Osteoblast (primary cell): ENCODE measurements around the gene SPIN1. TPM values are rescaled to one million over a fixed set of nuclear protein-coding genes. Genes with fewer than 3 reads are reported as not detected.

ENCODE experiments used
- DNase-seq: peaks from one replicate; pipeline ENCODE4 v3.0.0; 2011; ENCODE audit warnings: low spot score, mixed read lengths; ENCODE audit not compliant: insufficient read length; ENCODE audit errors: missing footprints
- H2AFZ ChIP-seq: 2 replicates; pipeline ENCODE4 v1.6.0; 2011; ENCODE audit warnings: mild to moderate bottlenecking, low read length
- H3K27ac ChIP-seq: 2 replicates; pipeline ENCODE4 v1.5.1; 2011; ENCODE audit warnings: mild to moderate bottlenecking, low read depth, low read length, moderate library complexity
- H3K27me3 ChIP-seq: 2 replicates; pipeline ENCODE4 v1.6.0; 2012; ENCODE audit warnings: mild to moderate bottlenecking, control low read depth, inconsistent platforms, low read length, moderate library complexity; ENCODE audit not compliant: insufficient read depth
- H3K36me3 ChIP-seq: 2 replicates; pipeline ENCODE4 v1.5.1; 2011; ENCODE audit warnings: mild to moderate bottlenecking, low read length, control low read depth, moderate library complexity; ENCODE audit not compliant: insufficient read depth
- H3K4me1 ChIP-seq: 2 replicates; pipeline ENCODE4 v1.5.1; 2011; ENCODE audit warnings: mild to moderate bottlenecking, low read length, control low read depth, moderate library complexity; ENCODE audit not compliant: insufficient read depth
- H3K4me2 ChIP-seq: 2 replicates; pipeline ENCODE4 v1.6.0; 2011; ENCODE audit warnings: mild to moderate bottlenecking, low read length; ENCODE audit not compliant: insufficient read depth
- H3K4me3 ChIP-seq: fragments of 200-600 bp; sonication (generic); 3 replicates; pipeline ENCODE4 v1.5.1; 2012; ENCODE audit warnings: mild to moderate bottlenecking, low read length, inconsistent platforms; ENCODE audit not compliant: insufficient read depth
- H3K79me2 ChIP-seq: 2 replicates; pipeline ENCODE4 v1.6.0; 2012; ENCODE audit warnings: mild to moderate bottlenecking, low read length, control low read depth, inconsistent platforms; ENCODE audit not compliant: insufficient read depth
- H3K9me3 ChIP-seq: 2 replicates; pipeline ENCODE4 v1.5.1; 2011; ENCODE audit warnings: low read depth, low read length, control low read depth
- H4K20me1 ChIP-seq: 2 replicates; pipeline ENCODE4 v1.6.0; 2012; ENCODE audit warnings: mild to moderate bottlenecking, low read length, control low read depth; ENCODE audit not compliant: insufficient read depth
- total RNA-seq: library from RNA; depleted of rRNA; stranded (reverse); fragments of >200 nt; gene quantifications from 2 replicates; pipeline ENCODE4 v1.2.3, GENCODE V29; 2012
- TF ChIP-seq, protein P1 (sequence below): IDR thresholded peaks from 2 replicates; pipeline ENCODE4 v1.5.1; 2011; ENCODE audit warnings: mild to moderate bottlenecking, low read depth, low read length, moderate library complexity; ENCODE audit errors: extremely low read depth

Gene SPIN1
- total RNA-seq, 1 donor = 162 TPM

DNA sequence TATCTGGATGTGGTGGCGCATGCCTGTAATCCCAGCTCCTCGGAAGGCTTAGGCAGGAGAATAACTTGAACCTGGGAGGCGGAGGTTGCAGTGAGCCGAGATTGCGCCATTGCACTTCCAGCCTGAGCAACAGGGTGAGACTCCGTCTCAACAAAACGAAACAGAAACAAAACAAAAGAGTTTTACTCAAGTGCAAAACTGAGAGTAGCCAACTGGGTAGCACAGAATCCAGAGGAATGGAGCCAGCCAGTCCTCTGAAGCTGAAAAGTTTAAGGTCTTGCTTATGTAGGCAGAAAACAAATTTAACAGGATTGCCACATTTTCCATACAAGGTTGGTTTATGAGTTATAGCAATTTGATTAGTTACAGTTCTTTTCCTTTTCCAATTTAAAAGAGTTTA lies 32.0 kb downstream of the SPIN1 start:
- no peak for DNase-seq
- H3K27me3 ChIP-seq = no peaks in the 10 kb centered on the region
- no peaks in the 10 kb centered on the region for H3K4me1 ChIP-seq
- H3K27ac ChIP-seq = no peak overlapping the region
- H3K4me2 ChIP-seq = no peak overlapping the region
- peaks cover 6% of the 10 kb centered on the region for H3K9me3 ChIP-seq
- H4K20me1 ChIP-seq = peaks cover 16% of the 10 kb centered on the region
- no peak overlapping the region for H2AFZ ChIP-seq
- peaks cover 98% of the 10 kb centered on the region for H3K79me2 ChIP-seq
- H3K4me3 ChIP-seq = no peak overlapping the region
- peaks cover 42% of the 10 kb centered on the region for H3K36me3 ChIP-seq
- TF ChIP-seq, protein P1, sequence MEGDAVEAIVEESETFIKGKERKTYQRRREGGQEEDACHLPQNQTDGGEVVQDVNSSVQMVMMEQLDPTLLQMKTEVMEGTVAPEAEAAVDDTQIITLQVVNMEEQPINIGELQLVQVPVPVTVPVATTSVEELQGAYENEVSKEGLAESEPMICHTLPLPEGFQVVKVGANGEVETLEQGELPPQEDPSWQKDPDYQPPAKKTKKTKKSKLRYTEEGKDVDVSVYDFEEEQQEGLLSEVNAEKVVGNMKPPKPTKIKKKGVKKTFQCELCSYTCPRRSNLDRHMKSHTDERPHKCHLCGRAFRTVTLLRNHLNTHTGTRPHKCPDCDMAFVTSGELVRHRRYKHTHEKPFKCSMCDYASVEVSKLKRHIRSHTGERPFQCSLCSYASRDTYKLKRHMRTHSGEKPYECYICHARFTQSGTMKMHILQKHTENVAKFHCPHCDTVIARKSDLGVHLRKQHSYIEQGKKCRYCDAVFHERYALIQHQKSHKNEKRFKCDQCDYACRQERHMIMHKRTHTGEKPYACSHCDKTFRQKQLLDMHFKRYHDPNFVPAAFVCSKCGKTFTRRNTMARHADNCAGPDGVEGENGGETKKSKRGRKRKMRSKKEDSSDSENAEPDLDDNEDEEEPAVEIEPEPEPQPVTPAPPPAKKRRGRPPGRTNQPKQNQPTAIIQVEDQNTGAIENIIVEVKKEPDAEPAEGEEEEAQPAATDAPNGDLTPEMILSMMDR = no peak

DNA sequence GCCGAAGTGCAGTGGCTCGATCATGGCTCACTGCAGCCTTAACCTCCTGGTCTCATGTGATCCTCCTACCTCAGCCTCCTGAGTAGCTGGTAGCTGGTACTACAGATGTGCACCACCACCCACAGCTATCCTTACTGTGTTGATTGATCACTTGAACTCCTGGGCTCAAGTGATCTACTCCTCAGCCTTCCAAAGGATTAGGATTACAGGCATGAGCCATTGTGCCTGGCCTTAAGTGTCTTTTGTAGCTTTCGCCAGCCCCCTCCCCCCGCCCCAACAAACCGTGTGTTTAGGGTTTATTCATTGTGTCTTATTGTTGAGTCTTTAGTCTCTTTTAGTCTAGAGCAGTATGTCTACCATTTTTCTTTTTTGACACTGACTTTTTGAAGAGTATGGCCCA lies 33.1 kb downstream of the SPIN1 start:
- DNase-seq = no peak
- Histone ChIP-seq H3K36me3 (peaks cover 47% of the 10 kb centered on the region), H3K4me1 (peaks cover 6% of the 10 kb centered on the region), H3K4me2 (no peak overlapping the region), H3K27me3 (no peaks in the 10 kb centered on the region), H3K4me3 (no peak overlapping the region), H4K20me1 (peaks cover 18% of the 10 kb centered on the region), H3K79me2 (peaks cover 98% of the 10 kb centered on the region), H2AFZ (no peak overlapping the region), H3K27ac (no peak overlapping the region), H3K9me3 (peaks cover 6% of the 10 kb centered on the region)
- TF ChIP-seq, protein P1 = no peak

DNA sequence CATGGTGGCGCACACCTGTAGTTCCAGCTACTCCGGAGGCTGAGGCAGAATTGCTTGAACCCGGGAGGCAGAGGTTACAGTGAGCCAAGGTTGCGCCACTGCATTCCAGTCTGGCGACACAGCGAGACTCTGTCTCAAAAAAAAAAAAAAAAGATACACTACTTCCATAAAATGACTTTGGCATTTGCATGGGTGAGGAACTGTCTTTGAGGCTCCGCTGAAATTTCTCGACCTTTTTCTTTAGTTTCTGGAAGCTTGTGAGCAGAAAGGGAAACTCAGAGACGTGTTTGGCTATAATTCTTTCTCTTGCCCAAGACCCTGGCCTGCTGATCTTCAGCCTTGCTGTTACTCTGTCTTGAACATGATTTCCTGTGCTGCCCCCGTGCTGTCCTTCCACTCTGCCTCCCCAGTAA lies 37.3 kb downstream of the SPIN1 start:
- peak overlapping the region; percentile 30 for H3K27ac ChIP-seq

GRCh38 chr9:88426651-88427050 lies 38.4 kb downstream of the SPIN1 start:
- Histone ChIP-seq H4K20me1 (peaks cover 39% of the 10 kb centered on the region), H3K9me3 (no peaks in the 10 kb centered on the region), H2AFZ (no peak overlapping the region), H3K4me3 (no peak overlapping the region), H3K27ac (no peak overlapping the region), H3K36me3 (peaks cover 59% of the 10 kb centered on the region), H3K79me2 (peaks cover 95% of the 10 kb centered on the region), H3K4me2 (no peak overlapping the region), H3K27me3 (no peaks in the 10 kb centered on the region), H3K4me1 (peaks cover 11% of the 10 kb centered on the region)
- DNase-seq = no peak
- TF ChIP-seq, protein P1 = no peak

More for the DNA sequence above, 37.3 kb downstream of the SPIN1 start:
- no peak overlapping the region for H3K4me3 ChIP-seq
- H2AFZ ChIP-seq = no peak overlapping the region
- peaks cover 39% of the 10 kb centered on the region for H4K20me1 ChIP-seq
- no peak for DNase-seq
- no peaks in the 10 kb centered on the region for H3K27me3 ChIP-seq
- peak overlapping the region; percentile 13 for H3K4me2 ChIP-seq
- TF ChIP-seq, protein P1 = no peak
- H3K36me3 ChIP-seq = peaks cover 62% of the 10 kb centered on the region
- H3K4me1 ChIP-seq = peaks cover 11% of the 10 kb centered on the region
- peaks cover 98% of the 10 kb centered on the region for H3K79me2 ChIP-seq
- H3K9me3 ChIP-seq = no peaks in the 10 kb centered on the region
